ENCODE measurements around the gene SRGAP1. TPM values are rescaled to one million over a fixed set of nuclear protein-coding genes. Genes with fewer than 3 reads are reported as not detected.

The SRGAP1 gene
- total RNA-seq, 6 donors from 2014 or later = 4.7 to 36.7 (median 14.0) TPM

GRCh38 chr12:63905544-63905943, 61.0 kb downstream of the SRGAP1 start:
- ATAC-seq (ENCODE audit: low FRiP score in 2 of 2) = no peak
- Histone ChIP-seq H3K27me3 (no peaks in the 10 kb centered on the region), H3K4me1 (no peaks in the 10 kb centered on the region), H3K4me3 (no peak overlapping the region), H3K9me3 (no peaks in the 10 kb centered on the region), H3K27ac (no peak overlapping the region), H3K36me3 (no peaks in the 10 kb centered on the region)
- TF ChIP-seq CTCF (IDR thresholded peaks at IDR 0.05) (no peak), EP300 (IDR thresholded peaks at IDR 0.05) (no peak), POLR2A (IDR thresholded peaks at IDR 0.05) (no peak), POLR2AphosphoS5 (IDR thresholded peaks at IDR 0.05) (no peak)
- DNase-seq = no peak
- 83 to 90% methylated on average over 4 of the region's 4 CpGs for WGBS, 2 donors

- 78 to 86% methylated on average over 1 of the region's 1 CpG for WGBS, 2 donors
- H3K36me3 ChIP-seq = no peaks in the 10 kb centered on the region
- H3K4me1 ChIP-seq = peaks cover 0 to 3% (median 0%) of the 10 kb centered on the region in 4 donors
- ATAC-seq (ENCODE audit: low FRiP score in 2 of 2) (no peak), DNase-seq (no peak)
- H3K4me3 ChIP-seq = no peak overlapping the region
- no peaks in the 10 kb centered on the region for H3K9me3 ChIP-seq
- no peak overlapping the region for H3K27ac ChIP-seq
- no peak for TF ChIP-seq POLR2A (IDR thresholded peaks at IDR 0.05)
- no peak for TF ChIP-seq POLR2AphosphoS5 (IDR thresholded peaks at IDR 0.05)
- TF ChIP-seq CTCF (IDR thresholded peaks at IDR 0.05) = no peak
- no peak for TF ChIP-seq EP300 (IDR thresholded peaks at IDR 0.05)
- H3K27me3 ChIP-seq = no peaks in the 10 kb centered on the region
Measured at GRCh38 chr12:63906876-63907275, 62.4 kb downstream of the SRGAP1 start.

- peaks cover 0 to 3% (median under 1%) of the 10 kb centered on the region in 4 donors for H3K4me1 ChIP-seq
- no peaks in the 10 kb centered on the region for H3K36me3 ChIP-seq
- no peak for DNase-seq
- 84 to 87% methylated on average over 2 of the region's 2 CpGs for WGBS, 2 donors
- no peak overlapping the region for H3K27ac ChIP-seq
- no peak for TF ChIP-seq POLR2AphosphoS5 (IDR thresholded peaks at IDR 0.05)
- TF ChIP-seq EP300 (IDR thresholded peaks at IDR 0.05) = no peak
- no peak for TF ChIP-seq CTCF (IDR thresholded peaks at IDR 0.05)
- TF ChIP-seq POLR2A (IDR thresholded peaks at IDR 0.05) = no peak
- H3K9me3 ChIP-seq = no peaks in the 10 kb centered on the region
- H3K27me3 ChIP-seq = no peaks in the 10 kb centered on the region
- no peak for ATAC-seq (ENCODE audit: low FRiP score in 2 of 2)
- no peak overlapping the region for H3K4me3 ChIP-seq
Measured at GRCh38 chr12:63907561-63907960, 63.1 kb downstream of the SRGAP1 start.

DNA sequence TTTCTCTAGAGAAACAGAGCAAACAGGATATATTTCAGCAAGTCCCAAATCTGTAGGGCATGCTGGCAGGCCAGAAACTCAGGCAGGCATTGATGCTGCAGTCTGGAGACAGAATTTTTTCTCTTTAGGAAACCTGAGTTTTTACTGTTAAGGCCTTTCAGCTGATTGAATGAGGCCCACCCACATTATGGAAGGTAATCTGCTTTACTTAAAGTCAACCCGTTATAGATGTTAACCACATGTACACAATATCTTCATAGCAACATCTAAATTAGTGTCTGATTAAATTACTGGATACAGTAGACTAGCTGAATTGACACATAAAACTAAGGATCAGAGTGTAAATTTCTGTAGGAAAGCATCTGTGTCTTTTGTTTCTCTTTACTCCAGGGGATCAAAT, 65.2 kb downstream of the SRGAP1 start:
- Histone ChIP-seq H3K36me3 (no peaks in the 10 kb centered on the region), H3K4me1 (peaks cover 0 to 6% (median 3%) of the 10 kb centered on the region in 4 donors), H3K4me3 (no peak overlapping the region), H3K27me3 (no peaks in the 10 kb centered on the region), H3K9me3 (no peaks in the 10 kb centered on the region), H3K27ac (no peak overlapping the region)
- TF ChIP-seq POLR2AphosphoS5 (IDR thresholded peaks at IDR 0.05) (no peak), POLR2A (IDR thresholded peaks at IDR 0.05) (no peak), CTCF (IDR thresholded peaks at IDR 0.05) (no peak), EP300 (IDR thresholded peaks at IDR 0.05) (no peak)
- ATAC-seq (ENCODE audit: low FRiP score in 2 of 2) = no peak
- 79 to 83% methylated on average over 1 of the region's 1 CpG for WGBS, 2 donors
- no peak for DNase-seq

DNA sequence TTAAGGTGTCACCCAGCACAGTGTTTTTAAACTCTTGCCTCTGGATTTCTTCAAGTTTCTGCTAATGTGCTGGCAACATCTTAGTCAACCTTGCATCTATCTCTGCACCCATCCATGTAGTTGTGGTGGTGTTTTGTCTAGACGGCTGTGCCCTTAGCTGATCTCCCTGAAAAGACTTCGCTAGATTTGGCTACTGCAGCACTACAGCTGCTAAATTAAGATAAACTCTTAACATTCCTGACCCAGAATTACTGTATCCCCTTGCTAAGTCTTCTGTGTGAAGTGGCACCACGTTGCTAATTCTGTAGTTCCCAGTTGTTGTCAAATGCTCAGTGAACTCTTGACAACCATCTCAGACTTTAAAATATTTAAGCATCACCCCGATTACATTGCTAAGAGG, 66.8 kb downstream of the SRGAP1 start:
- DNase-seq (no peak), ATAC-seq (ENCODE audit: low FRiP score in 2 of 2) (no peak)
- Histone ChIP-seq H3K9me3 (no peaks in the 10 kb centered on the region), H3K27me3 (no peaks in the 10 kb centered on the region), H3K4me3 (no peak overlapping the region), H3K27ac (no peak overlapping the region), H3K4me1 (peaks cover 5 to 20% (median 12%) of the 10 kb centered on the region in 4 donors), H3K36me3 (no peaks in the 10 kb centered on the region)
- TF ChIP-seq EP300 (IDR thresholded peaks at IDR 0.05) (no peak), CTCF (IDR thresholded peaks at IDR 0.05) (no peak), POLR2A (IDR thresholded peaks at IDR 0.05) (no peak), POLR2AphosphoS5 (IDR thresholded peaks at IDR 0.05) (no peak)
- 31 to 38% methylated on average over 4 of the region's 4 CpGs for WGBS, 2 donors

Measured in upper lobe of left lung (tissue), 6 donors.